ENCODE measurements around the gene NOX1. TPM values are rescaled to one million over a fixed set of nuclear protein-coding genes. Genes with fewer than 3 reads are reported as not detected.
A peak's percentile ranks its signal among the peaks of the same experiment; 100 is the strongest.

The NOX1 gene
- total RNA-seq = not detected
- 0 reads per million in 2 donors for total RNA-seq

DNA sequence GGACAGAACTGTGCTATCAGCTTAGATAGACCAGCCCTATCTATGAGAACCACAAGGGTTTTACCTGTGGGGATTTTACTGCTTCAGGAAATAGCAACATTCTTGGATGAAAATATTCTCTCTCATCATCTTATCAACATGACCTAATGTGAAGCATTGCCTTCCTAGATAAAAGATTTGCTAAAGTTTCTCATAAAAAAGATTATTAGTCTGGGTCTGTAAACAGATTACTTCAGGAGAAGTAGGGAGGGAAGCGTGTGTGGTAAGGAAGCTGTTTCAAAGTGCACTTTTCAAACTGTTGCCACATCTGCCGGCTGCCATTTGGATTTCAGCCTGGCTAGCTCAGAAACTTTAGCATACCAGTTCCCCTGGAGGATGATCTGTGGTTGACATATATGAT is at the start of gene NOX1:
Gene NOX1 (minus strand): TSS at position 35 of the 400 bp plus-strand sequence. CDS start 220 bp downstream, outside the sequence.
- H3K4me3 Mint-ChIP-seq = no peak within 1 kb of the TSS
- peaks cover 4% of the 10 kb centered on the region for H3K27me3 Mint-ChIP-seq
- no peak for ATAC-seq
- peaks cover 2% of the 10 kb centered on the region for H3K4me1 Mint-ChIP-seq
- DNase-seq = no peak
- no peak within 1 kb of the TSS for H3K27ac Mint-ChIP-seq
- H3K36me3 Mint-ChIP-seq (ENCODE audit: low read depth) = no peaks in the 10 kb centered on the region
- H3K9me3 ChIP-seq (ENCODE audit: control insufficient read depth, low read length, poor library complexity, severe bottlenecking) = no peaks in the 10 kb centered on the region

DNA sequence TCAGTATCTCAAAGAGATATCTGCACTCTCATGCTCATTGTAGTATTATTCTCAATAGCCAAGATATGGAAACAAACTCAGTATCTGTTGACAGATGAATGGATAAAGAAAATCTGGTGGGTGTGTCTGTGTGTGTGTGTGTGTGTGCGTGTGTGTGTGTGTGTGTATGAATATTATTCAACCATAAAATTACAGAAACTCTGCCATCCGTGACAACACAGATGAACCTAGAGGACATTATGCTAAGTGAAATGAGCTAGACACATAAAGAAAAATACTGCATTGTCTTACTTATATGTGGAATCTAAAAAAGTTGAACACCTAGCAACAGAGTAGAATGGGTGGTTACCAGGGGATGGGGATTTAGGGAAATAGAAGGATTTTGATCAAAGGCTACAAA is 41.4 kb upstream of the NOX1 start:
- H3K4me3 Mint-ChIP-seq = no peak overlapping the region
- no peaks in the 10 kb centered on the region for H3K4me1 Mint-ChIP-seq
- no peaks in the 10 kb centered on the region for H3K27me3 Mint-ChIP-seq
- no peaks in the 10 kb centered on the region for H3K36me3 Mint-ChIP-seq (ENCODE audit: low read depth)
- ATAC-seq = no peak
- no peaks in the 10 kb centered on the region for H3K9me3 ChIP-seq (ENCODE audit: control insufficient read depth, low read length, poor library complexity, severe bottlenecking)
- no peak for DNase-seq
- no peak overlapping the region for H3K27ac Mint-ChIP-seq

DNA sequence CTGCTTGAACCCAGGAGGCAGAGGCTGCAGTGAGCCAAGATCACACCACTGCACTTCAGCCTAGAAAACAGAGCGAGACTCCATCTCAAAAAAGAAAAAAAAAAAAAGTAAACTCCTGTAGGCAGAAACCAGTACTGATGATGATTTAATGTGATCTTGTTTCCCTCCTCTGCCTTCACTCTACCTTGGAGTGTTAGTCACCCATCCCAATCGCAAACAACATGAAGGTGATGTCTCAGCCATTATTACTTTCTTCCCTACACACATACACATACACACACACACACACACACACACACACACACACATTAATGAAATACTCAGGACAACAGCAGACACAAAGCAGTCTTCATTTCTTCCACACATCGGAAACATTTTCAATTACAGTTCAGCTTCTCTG is 39.0 kb upstream of the NOX1 start:
- Mint-ChIP-seq H3K4me1 (no peaks in the 10 kb centered on the region), H3K4me3 (no peak overlapping the region), H3K27me3 (no peaks in the 10 kb centered on the region), H3K36me3 (ENCODE audit: low read depth) (no peaks in the 10 kb centered on the region), H3K27ac (no peak overlapping the region)
- no peaks in the 10 kb centered on the region for H3K9me3 ChIP-seq (ENCODE audit: control insufficient read depth, low read length, poor library complexity, severe bottlenecking)
- no peak for DNase-seq
- ATAC-seq = no peak

GRCh38 chrX:100911731-100912130 is 37.6 kb upstream of the NOX1 start:
- Mint-ChIP-seq H3K36me3 (ENCODE audit: low read depth) (no peaks in the 10 kb centered on the region), H3K4me1 (no peaks in the 10 kb centered on the region), H3K27ac (no peak overlapping the region), H3K4me3 (no peak overlapping the region), H3K27me3 (no peaks in the 10 kb centered on the region)
- DNase-seq (no peak), ATAC-seq (no peak)
- no peaks in the 10 kb centered on the region for H3K9me3 ChIP-seq (ENCODE audit: control insufficient read depth, low read length, poor library complexity, severe bottlenecking)

- H3K27me3 Mint-ChIP-seq = no peaks in the 10 kb centered on the region
- no peak overlapping the region for H3K27ac Mint-ChIP-seq
- H3K4me1 Mint-ChIP-seq = no peaks in the 10 kb centered on the region
- no peak for ATAC-seq
- H3K9me3 ChIP-seq (ENCODE audit: control insufficient read depth, low read length, poor library complexity, severe bottlenecking) = no peaks in the 10 kb centered on the region
- no peak overlapping the region for H3K4me3 Mint-ChIP-seq
- no peaks in the 10 kb centered on the region for H3K36me3 Mint-ChIP-seq (ENCODE audit: low read depth)
- no peak for DNase-seq
Measured at GRCh38 chrX:100905620-100906019, 31.5 kb upstream of the NOX1 start.

- ATAC-seq (no peak), DNase-seq (no peak)
- H3K27ac Mint-ChIP-seq = no peak overlapping the region
- no peaks in the 10 kb centered on the region for H3K9me3 ChIP-seq (ENCODE audit: control insufficient read depth, low read length, poor library complexity, severe bottlenecking)
- H3K4me3 Mint-ChIP-seq = no peak overlapping the region
- H3K4me1 Mint-ChIP-seq = no peaks in the 10 kb centered on the region
- no peaks in the 10 kb centered on the region for H3K36me3 Mint-ChIP-seq (ENCODE audit: low read depth)
- H3K27me3 Mint-ChIP-seq = peaks cover 2% of the 10 kb centered on the region
Measured at GRCh38 chrX:100904433-100904832, 30.3 kb upstream of the NOX1 start.

- H3K27me3 Mint-ChIP-seq = peaks cover 8% of the 10 kb centered on the region
- DNase-seq (no peak), ATAC-seq (no peak)
- H3K4me1 Mint-ChIP-seq = peaks cover 2% of the 10 kb centered on the region
- H3K9me3 ChIP-seq (ENCODE audit: control insufficient read depth, low read length, poor library complexity, severe bottlenecking) = no peaks in the 10 kb centered on the region
- no peaks in the 10 kb centered on the region for H3K36me3 Mint-ChIP-seq (ENCODE audit: low read depth)
- H3K4me3 Mint-ChIP-seq = no peak overlapping the region
- peak overlapping the region; percentile 78 for H3K27ac Mint-ChIP-seq
Measured at GRCh38 chrX:100895365-100896075, 21.4 kb upstream of the NOX1 start.

GRCh38 chrX:100883654-100884053 is 9.5 kb upstream of the NOX1 start:
- no peaks in the 10 kb centered on the region for H3K9me3 ChIP-seq (ENCODE audit: control insufficient read depth, low read length, poor library complexity, severe bottlenecking)
- Mint-ChIP-seq H3K4me3 (no peak overlapping the region), H3K36me3 (ENCODE audit: low read depth) (no peaks in the 10 kb centered on the region), H3K27ac (no peak overlapping the region), H3K4me1 (no peaks in the 10 kb centered on the region), H3K27me3 (no peaks in the 10 kb centered on the region)
- DNase-seq (no peak), ATAC-seq (no peak)

GRCh38 chrX:100880368-100880767 is 6.2 kb upstream of the NOX1 start:
- no peak for DNase-seq
- no peak overlapping the region for H3K4me3 Mint-ChIP-seq
- H3K36me3 Mint-ChIP-seq (ENCODE audit: low read depth) = no peaks in the 10 kb centered on the region
- no peak for ATAC-seq
- no peaks in the 10 kb centered on the region for H3K4me1 Mint-ChIP-seq
- peaks cover 4% of the 10 kb centered on the region for H3K27me3 Mint-ChIP-seq
- H3K27ac Mint-ChIP-seq = no peak overlapping the region
- no peaks in the 10 kb centered on the region for H3K9me3 ChIP-seq (ENCODE audit: control insufficient read depth, low read length, poor library complexity, severe bottlenecking)

DNA sequence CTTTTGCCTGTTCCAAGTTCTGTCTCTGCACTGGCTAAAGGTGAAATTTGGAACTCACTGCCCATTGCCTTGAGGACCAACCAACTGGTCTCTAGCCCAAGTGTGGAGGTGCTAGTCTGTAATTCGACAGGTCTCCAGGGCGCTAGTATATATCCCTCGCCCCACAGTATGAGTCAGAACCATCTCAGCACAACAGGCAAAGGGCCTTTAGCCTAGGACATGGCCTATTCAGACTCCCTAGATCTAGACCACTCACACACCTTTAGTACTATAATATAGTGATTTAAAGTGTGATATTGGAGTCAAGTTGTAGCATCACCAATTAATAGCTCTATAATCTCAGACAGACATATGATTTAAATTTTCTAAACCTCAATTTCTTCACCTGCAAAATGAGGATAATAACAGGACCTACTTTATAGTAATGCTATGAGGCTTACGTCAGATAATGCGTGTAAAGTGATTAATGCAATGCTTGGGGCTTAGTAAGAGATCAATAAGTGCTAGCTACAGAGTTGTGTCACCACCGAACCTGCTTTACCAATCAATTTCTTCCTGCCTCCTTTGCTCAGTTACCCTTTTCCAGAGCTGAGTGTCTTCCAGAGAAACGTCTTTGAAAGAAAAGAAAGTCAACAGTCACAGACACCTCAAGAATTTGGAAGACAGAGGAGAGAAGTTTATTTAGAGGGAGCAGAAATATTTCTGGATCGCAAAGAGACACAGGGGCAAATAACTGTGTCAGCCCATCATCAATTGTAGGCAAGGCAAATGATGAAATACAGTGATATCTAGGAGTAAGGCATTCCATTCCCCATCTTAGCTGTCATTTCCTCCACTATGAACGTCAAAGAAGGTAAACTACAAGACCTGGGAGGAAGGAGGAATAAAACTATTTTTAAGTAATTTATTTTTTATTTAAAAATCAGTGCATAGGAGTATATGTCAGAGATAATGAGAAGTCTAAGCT is 2.3 kb downstream of the NOX1 start:
- DNase-seq = no peak
- no peaks in the 10 kb centered on the region for H3K27me3 Mint-ChIP-seq
- H3K4me1 Mint-ChIP-seq = peaks cover 2% of the 10 kb centered on the region
- no peaks in the 10 kb centered on the region for H3K9me3 ChIP-seq (ENCODE audit: control insufficient read depth, low read length, poor library complexity, severe bottlenecking)
- no peak overlapping the region for H3K27ac Mint-ChIP-seq
- H3K4me3 Mint-ChIP-seq = no peak overlapping the region
- no peaks in the 10 kb centered on the region for H3K36me3 Mint-ChIP-seq (ENCODE audit: low read depth)
- no peak for ATAC-seq

DNA sequence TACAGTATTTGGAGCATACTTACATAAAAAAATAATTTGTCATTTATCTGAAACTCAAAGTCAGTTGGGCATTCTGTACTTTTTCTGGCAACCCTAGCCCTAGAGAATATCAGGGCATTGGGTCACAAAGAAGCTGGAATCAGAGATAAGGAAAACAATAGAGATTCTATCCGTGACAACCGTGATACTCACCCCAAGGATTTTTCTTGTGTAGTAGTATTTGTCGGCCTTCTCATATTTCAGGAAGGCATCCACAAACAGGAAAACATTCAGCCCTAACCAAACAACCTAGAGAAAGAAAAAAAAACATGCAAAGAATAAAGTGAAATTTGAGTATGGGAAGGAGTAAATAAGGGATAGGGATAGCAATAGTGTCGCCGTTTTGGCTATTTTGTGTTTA is 3.6 kb downstream of the NOX1 start:
- DNase-seq (no peak), ATAC-seq (no peak)
- Mint-ChIP-seq H3K4me3 (no peak overlapping the region), H3K4me1 (peaks cover 2% of the 10 kb centered on the region), H3K27ac (no peak overlapping the region), H3K36me3 (ENCODE audit: low read depth) (no peaks in the 10 kb centered on the region), H3K27me3 (peaks cover 2% of the 10 kb centered on the region)
- H3K9me3 ChIP-seq (ENCODE audit: control insufficient read depth, low read length, poor library complexity, severe bottlenecking) = no peaks in the 10 kb centered on the region

DNA sequence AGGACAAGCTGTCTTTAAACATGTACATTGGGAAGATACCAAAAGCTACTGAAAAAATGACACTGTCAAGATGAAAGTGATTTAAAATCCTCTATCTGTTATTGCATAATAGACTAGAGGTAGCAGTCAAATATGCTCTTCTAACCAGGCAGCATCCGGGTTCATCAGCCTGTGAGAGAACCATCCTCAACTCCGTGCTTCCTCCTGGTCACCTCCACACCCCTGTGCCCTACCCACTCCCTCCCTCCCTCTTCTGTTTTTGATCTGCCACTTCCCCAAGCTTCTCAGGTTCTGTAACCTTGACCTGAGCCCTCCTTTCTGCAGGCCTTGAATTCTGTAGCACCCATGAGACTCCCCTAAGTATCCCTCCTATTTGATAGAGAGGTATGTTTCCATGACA is 5.9 kb downstream of the NOX1 start:
- no peak for ATAC-seq
- no peak overlapping the region for H3K4me3 Mint-ChIP-seq
- peaks cover 2% of the 10 kb centered on the region for H3K4me1 Mint-ChIP-seq
- no peaks in the 10 kb centered on the region for H3K9me3 ChIP-seq (ENCODE audit: control insufficient read depth, low read length, poor library complexity, severe bottlenecking)
- no peak for DNase-seq
- no peak overlapping the region for H3K27ac Mint-ChIP-seq
- H3K27me3 Mint-ChIP-seq = peaks cover 4% of the 10 kb centered on the region
- H3K36me3 Mint-ChIP-seq (ENCODE audit: low read depth) = no peaks in the 10 kb centered on the region

- Mint-ChIP-seq H3K27ac (no peak overlapping the region), H3K27me3 (peaks cover 8% of the 10 kb centered on the region), H3K36me3 (ENCODE audit: low read depth) (no peaks in the 10 kb centered on the region), H3K4me1 (no peaks in the 10 kb centered on the region), H3K4me3 (no peak overlapping the region)
- DNase-seq (no peak), ATAC-seq (no peak)
- H3K9me3 ChIP-seq (ENCODE audit: control insufficient read depth, low read length, poor library complexity, severe bottlenecking) = no peaks in the 10 kb centered on the region
Measured at GRCh38 chrX:100864657-100865391, 9.3 kb downstream of the NOX1 start.

All from T-helper 17 cell (primary cell).